ACHN (cell line): ENCODE results near the gene BCOR.

Source experiments
- DNase-seq: peaks from one replicate; pipeline ENCODE4 v3.0.0-alpha.2; 2015
- in situ Hi-C: cut with HindIII; loops from 2 replicates; pipeline ENCODE4 v1.10.0; 2017; ENCODE audit warnings: low sequenced_read_pairs, low pct_ligation_motif_present, low pct_unique_long_range_greater_than_20kb

Gene BCOR

GRCh38 chrX:40055495-40055894, 42.3 kb downstream of the BCOR start:
- in situ Hi-C loops: no loop called here
- no peak for DNase-seq

GRCh38 chrX:40054793-40055192, 43.0 kb downstream of the BCOR start:
- no peak for DNase-seq
- in situ Hi-C loops: no loop called here

GRCh38 chrX:40050532-40050931, 47.2 kb downstream of the BCOR start:
- in situ Hi-C loops: no loop called here
- no peak for DNase-seq

GRCh38 chrX:40049084-40049641, 48.6 kb downstream of the BCOR start:
- in situ Hi-C loops: no loop called here
- DNase-seq: no peak

GRCh38 chrX:40047485-40047884, 50.3 kb downstream of the BCOR start:
- in situ Hi-C loops: no loop called here
- DNase-seq: no peak

GRCh38 chrX:40043895-40044294, 53.9 kb downstream of the BCOR start:
- in situ Hi-C loops: no loop called here

GRCh38 chrX:40041915-40042314, 55.8 kb downstream of the BCOR start:
- in situ Hi-C loops: no loop called here

More at GRCh38 chrX:40043895-40044294, 53.9 kb downstream of the BCOR start:
- no peak for DNase-seq

GRCh38 chrX:40040686-40041461, 56.9 kb downstream of the BCOR start:
- no peak for DNase-seq
- in situ Hi-C loops: no loop called here

More at GRCh38 chrX:40041915-40042314, 55.8 kb downstream of the BCOR start:
- DNase-seq: no peak

- in situ Hi-C loops: no loop called here
- DNase-seq: no peak
Measured at GRCh38 chrX:40039887-40040286, 57.9 kb downstream of the BCOR start.

GRCh38 chrX:40037367-40037766, 60.4 kb downstream of the BCOR start:
- in situ Hi-C loops: no loop called here
- no peak for DNase-seq

GRCh38 chrX:40035726-40036125, 62.0 kb downstream of the BCOR start:
- DNase-seq: no peak
- in situ Hi-C loops: no loop called here

GRCh38 chrX:40031911-40032310, 65.8 kb downstream of the BCOR start:
- in situ Hi-C loops: no loop called here
- no peak for DNase-seq

- in situ Hi-C loops: no loop called here
- no peak for DNase-seq
Measured at GRCh38 chrX:40030205-40030604, 67.6 kb downstream of the BCOR start.

GRCh38 chrX:40022421-40022820, 75.3 kb downstream of the BCOR start:
- in situ Hi-C loops: no loop called here
- no peak for DNase-seq

GRCh38 chrX:40021647-40022046, 76.1 kb downstream of the BCOR start:
- DNase-seq: no peak
- in situ Hi-C loops: no loop called here

- in situ Hi-C loops: no loop called here
- DNase-seq: no peak
Measured at GRCh38 chrX:40019541-40019940, 78.2 kb downstream of the BCOR start.

- in situ Hi-C loops: no loop called here
- no peak for DNase-seq
Measured at GRCh38 chrX:40018041-40018440, 79.7 kb downstream of the BCOR start.

- DNase-seq: no peak
- in situ Hi-C loops: no loop called here
Measured at GRCh38 chrX:40016749-40017148, 81.0 kb downstream of the BCOR start.

GRCh38 chrX:40015693-40016092, 82.1 kb downstream of the BCOR start:
- no peak for DNase-seq
- in situ Hi-C loops: no loop called here
